Activated T-helper 1 cell treated with anti-CD3 and anti-CD28 coated beads, Interleukin-12 subunit alpha, Interleukin-12 subunit beta, Interleukin-2, Interleukin-4 antibody, amounts not matched to agents 30 ng/mL and 10 ng/mL and 1 ng/mL, durations not matched to agents 14 hours and 24 hours and 36 hours (primary cell): ENCODE measurements around the gene EIF2B2. TPM values are rescaled to one million over a fixed set of nuclear protein-coding genes. Genes with fewer than 3 reads are reported as not detected.

Experiments
- DNase-seq: peaks from one replicate; pipeline ENCODE4 v3.0.0; 2021; ENCODE audit warnings: low spot score
- H3K27ac Mint-ChIP-seq: one replicate; pipeline ENCODE4 v1.8.0; 2021; ENCODE audit warnings: mild to moderate bottlenecking, mixed read lengths
- H3K27me3 Mint-ChIP-seq: one replicate; pipeline ENCODE4 v1.8.0; 2022; ENCODE audit warnings: mild to moderate bottlenecking, moderate library complexity, mixed read lengths; ENCODE audit not compliant: insufficient read depth
- H3K36me3 Mint-ChIP-seq: one replicate; pipeline ENCODE4 v1.8.0; 2021; ENCODE audit warnings: low read depth, mixed read lengths
- H3K4me1 Mint-ChIP-seq: one replicate; pipeline ENCODE4 v1.8.0; 2021; ENCODE audit warnings: low read depth, mixed read lengths
- H3K4me3 Mint-ChIP-seq: one replicate; pipeline ENCODE4 v1.8.0; 2021; ENCODE audit warnings: mild to moderate bottlenecking, moderate library complexity, mixed read lengths
- H3K9me3 Mint-ChIP-seq: one replicate; pipeline ENCODE4 v1.8.0; 2021; ENCODE audit warnings: mixed read lengths
- intact Hi-C: fragments of 100-400 bp; cut with micrococcal nuclease; formaldehyde crosslinking; loops from one replicate; pipeline ENCODE4 v1.15.1; 2024
- total RNA-seq: library from RNA; stranded (reverse); gene quantifications from 2 replicates; pipeline ENCODE4 v1.2.3, GENCODE V29; 2022

EIF2B2 gene
- total RNA-seq: 52.8 and 54.3 TPM in 2 replicates

- peaks cover 45% of the 10 kb centered on the region for H3K36me3 Mint-ChIP-seq
- peaks cover 4% of the 10 kb centered on the region for H3K9me3 Mint-ChIP-seq
- peak within 1 kb of the TSS; percentile 98 for H3K4me3 Mint-ChIP-seq
- DNase-seq: peak; percentile 99
- H3K27ac Mint-ChIP-seq: peak within 1 kb of the TSS; percentile 92
- intact Hi-C loops: loop anchor here (1.0 to 5.0 kb wide), 13 partner anchors 9 to 985 kb away; partner anchors contain the start of genes DLST, IFT43, ISCA2 and MLH3
- peaks cover 10% of the 10 kb centered on the region for H3K27me3 Mint-ChIP-seq
- H3K4me1 Mint-ChIP-seq: peaks cover 54% of the 10 kb centered on the region
Observed at GRCh38 chr14:75002392-75003249, at the start of gene EIF2B2. TSS of gene EIF2B2 (plus strand) at chr14:75002921. CDS start at chr14:75002991, 70 bp downstream.

- Mint-ChIP-seq H3K27ac (no peak overlapping the region), H3K4me1 (no peaks in the 10 kb centered on the region), H3K27me3 (peaks cover 23% of the 10 kb centered on the region), H3K4me3 (no peak overlapping the region), H3K9me3 (no peaks in the 10 kb centered on the region), H3K36me3 (no peaks in the 10 kb centered on the region)
- intact Hi-C loops: no loop called here
- no peak for DNase-seq
Observed at GRCh38 chr14:74953686-74954085, 49.0 kb upstream of the EIF2B2 start.

DNA sequence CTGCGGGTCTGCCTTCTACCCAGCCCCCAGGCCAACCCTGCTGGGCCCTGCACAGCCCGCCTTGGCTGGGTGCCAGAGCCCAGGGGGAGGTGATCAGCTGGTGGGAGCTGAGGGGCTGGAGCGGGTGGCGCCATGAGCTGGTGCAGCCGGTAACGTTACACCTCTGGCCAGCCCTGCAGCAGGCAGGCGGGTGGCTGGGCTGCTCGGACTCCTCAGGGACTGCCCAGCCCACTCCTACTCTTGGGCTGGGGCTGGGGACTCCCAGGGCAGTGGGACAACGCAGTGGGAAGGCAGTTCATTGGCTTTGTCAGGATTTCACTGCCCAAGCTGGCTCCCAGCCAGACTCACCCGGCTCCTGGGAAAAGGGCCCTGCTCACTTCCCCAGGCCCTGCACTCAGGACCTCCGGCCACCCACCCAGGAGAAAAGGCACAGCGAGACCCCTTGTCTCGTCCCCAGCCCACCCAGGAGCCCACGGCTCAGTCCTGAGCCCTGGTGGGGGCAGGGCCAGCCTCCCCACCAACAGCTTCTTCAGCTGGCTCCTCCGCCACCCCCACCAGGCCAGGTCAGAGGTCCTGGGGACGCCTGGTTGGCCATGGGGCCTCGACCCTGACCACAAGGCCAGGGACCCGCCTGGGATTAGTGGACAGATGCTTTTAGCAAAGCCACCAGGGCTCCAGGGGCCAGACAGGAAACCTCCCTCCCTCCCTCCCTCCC is 48.3 kb upstream of the EIF2B2 start:
- no peaks in the 10 kb centered on the region for H3K9me3 Mint-ChIP-seq
- no peak overlapping the region for H3K27ac Mint-ChIP-seq
- H3K4me3 Mint-ChIP-seq: no peak overlapping the region
- H3K4me1 Mint-ChIP-seq: no peaks in the 10 kb centered on the region
- peaks cover 23% of the 10 kb centered on the region for H3K27me3 Mint-ChIP-seq
- intact Hi-C loops: no loop called here
- H3K36me3 Mint-ChIP-seq: no peaks in the 10 kb centered on the region
- DNase-seq: no peak

GRCh38 chr14:74954947-74955228 is 47.8 kb upstream of the EIF2B2 start:
- Mint-ChIP-seq H3K27ac (no peak overlapping the region), H3K4me3 (peak overlapping the region; percentile 33), H3K4me1 (no peaks in the 10 kb centered on the region), H3K9me3 (no peaks in the 10 kb centered on the region), H3K27me3 (peaks cover 23% of the 10 kb centered on the region), H3K36me3 (no peaks in the 10 kb centered on the region)
- DNase-seq: no peak
- intact Hi-C loops: no loop called here

DNA sequence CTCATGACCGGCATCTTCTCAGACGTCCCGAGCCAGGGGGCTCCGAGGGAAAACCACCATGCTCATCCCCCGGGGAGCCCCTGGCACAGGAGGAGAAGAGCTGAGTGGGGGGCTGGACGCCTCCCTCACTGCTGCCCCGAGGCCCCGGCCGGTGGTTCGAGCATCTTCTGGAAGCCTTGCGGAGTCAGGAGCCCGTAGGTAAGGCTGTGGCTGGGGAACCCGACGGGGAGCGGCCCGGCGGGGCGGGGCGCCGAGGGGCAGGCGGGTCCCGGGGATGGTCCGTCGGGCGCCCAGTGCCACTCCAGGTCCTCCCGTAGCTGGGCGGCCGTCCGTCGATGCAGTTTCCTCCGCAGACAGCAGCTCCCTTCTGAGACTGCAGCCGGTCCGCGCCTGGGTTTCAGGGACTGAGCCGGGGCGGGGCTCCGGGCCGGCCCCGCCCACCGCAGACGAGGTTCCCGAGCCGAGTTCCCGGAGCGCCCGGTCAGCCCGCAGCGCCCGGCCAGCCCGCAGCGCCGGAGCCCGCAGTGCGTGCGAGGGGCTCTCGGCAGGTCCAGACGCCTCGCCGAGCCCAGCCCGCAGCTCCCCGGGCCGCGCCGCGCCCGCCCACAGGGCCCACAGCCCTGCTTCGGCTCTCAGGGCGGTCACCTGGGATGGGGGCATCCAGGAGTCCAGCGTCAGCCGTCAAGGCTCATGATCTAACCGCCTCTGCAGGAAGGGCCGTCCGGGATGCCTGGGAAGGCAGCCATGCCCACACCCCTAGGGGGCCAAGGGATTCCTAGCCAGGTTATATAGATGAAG is 47.3 kb upstream of the EIF2B2 start, which contains the start of gene PGF:
Gene PGF (minus strand): TSS at position 369 of the 798 bp plus-strand sequence. CDS start 355 bp downstream, at position 14.
- Mint-ChIP-seq H3K9me3 (no peaks in the 10 kb centered on the region), H3K4me3 (peak within 1 kb of the TSS; percentile 57)
- intact Hi-C loops: no loop called here

DNA sequence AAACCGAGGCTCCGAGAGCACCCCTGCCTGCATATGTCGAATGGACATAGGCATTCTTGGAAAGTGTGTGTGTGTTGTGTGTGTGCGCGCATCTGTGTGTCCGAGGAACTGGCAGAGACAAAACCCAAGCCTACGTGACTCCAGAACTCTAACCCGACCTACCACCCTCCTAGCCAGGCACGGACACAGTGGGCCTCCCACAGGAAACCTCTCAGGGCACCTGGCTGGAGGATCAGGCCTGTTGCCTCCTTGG is 46.8 kb upstream of the EIF2B2 start:
- Mint-ChIP-seq H3K36me3 (no peaks in the 10 kb centered on the region), H3K4me3 (peak overlapping the region; percentile 57)
- no peak for DNase-seq

More for the DNA sequence above, 47.3 kb upstream of the EIF2B2 start, which contains the start of gene PGF:
- DNase-seq: peak; percentile 10
- Mint-ChIP-seq H3K36me3 (no peaks in the 10 kb centered on the region), H3K27me3 (peaks cover 24% of the 10 kb centered on the region), H3K27ac (no peak within 1 kb of the TSS), H3K4me1 (no peaks in the 10 kb centered on the region)

GRCh38 chr14:74956280-74957072 is 46.2 kb upstream of the EIF2B2 start:
- H3K4me3 Mint-ChIP-seq: peak overlapping the region; percentile 57
- no peaks in the 10 kb centered on the region for H3K36me3 Mint-ChIP-seq
- H3K4me1 Mint-ChIP-seq: no peaks in the 10 kb centered on the region
- no peak for DNase-seq
- intact Hi-C loops: no loop called here
- H3K9me3 Mint-ChIP-seq: no peaks in the 10 kb centered on the region
- H3K27ac Mint-ChIP-seq: no peak overlapping the region
- H3K27me3 Mint-ChIP-seq: peaks cover 22% of the 10 kb centered on the region

More for the DNA sequence above, 46.8 kb upstream of the EIF2B2 start:
- Mint-ChIP-seq H3K9me3 (no peaks in the 10 kb centered on the region), H3K27ac (no peak overlapping the region), H3K4me1 (no peaks in the 10 kb centered on the region), H3K27me3 (peaks cover 25% of the 10 kb centered on the region)
- intact Hi-C loops: no loop called here

DNA sequence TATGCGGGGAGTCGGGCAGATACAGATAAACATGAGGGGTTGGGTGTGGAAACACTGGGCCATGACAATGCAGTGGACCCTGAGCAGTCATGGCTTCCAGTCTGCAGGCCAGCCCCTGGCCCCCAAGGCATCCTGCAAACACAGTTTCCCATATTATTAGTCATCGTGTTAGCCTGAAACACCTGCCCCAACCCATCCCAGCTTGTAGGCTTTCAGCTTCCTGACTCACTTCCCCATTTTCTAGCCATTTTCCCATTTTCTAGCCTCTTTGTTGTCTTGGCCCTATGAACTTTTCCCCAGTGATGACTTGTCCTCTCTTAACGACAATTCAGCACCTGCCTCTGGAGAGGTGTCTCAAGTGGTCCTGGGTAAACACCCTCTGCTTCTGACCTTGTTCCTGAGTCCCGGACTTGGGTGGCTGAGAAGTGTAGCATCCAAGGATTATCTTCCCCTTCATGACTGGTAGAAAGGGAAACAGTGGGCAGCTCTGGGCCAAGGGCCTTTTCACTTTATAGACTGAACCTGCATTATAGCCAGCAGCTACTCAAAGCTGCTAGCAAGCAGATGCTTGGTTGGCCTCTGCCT is 43.0 kb upstream of the EIF2B2 start:
- H3K36me3 Mint-ChIP-seq: no peaks in the 10 kb centered on the region
- no peaks in the 10 kb centered on the region for H3K9me3 Mint-ChIP-seq
- H3K27ac Mint-ChIP-seq: no peak overlapping the region

GRCh38 chr14:74960736-74961135 is 42.0 kb upstream of the EIF2B2 start:
- H3K27me3 Mint-ChIP-seq: peaks cover 35% of the 10 kb centered on the region
- H3K9me3 Mint-ChIP-seq: no peaks in the 10 kb centered on the region
- H3K27ac Mint-ChIP-seq: no peak overlapping the region
- no peak overlapping the region for H3K4me3 Mint-ChIP-seq
- H3K36me3 Mint-ChIP-seq: no peaks in the 10 kb centered on the region
- intact Hi-C loops: no loop called here
- no peak for DNase-seq
- no peaks in the 10 kb centered on the region for H3K4me1 Mint-ChIP-seq

More for the DNA sequence above, 43.0 kb upstream of the EIF2B2 start:
- Mint-ChIP-seq H3K4me3 (no peak overlapping the region), H3K27me3 (peaks cover 35% of the 10 kb centered on the region), H3K4me1 (no peaks in the 10 kb centered on the region)
- intact Hi-C loops: no loop called here
- no peak for DNase-seq

DNA sequence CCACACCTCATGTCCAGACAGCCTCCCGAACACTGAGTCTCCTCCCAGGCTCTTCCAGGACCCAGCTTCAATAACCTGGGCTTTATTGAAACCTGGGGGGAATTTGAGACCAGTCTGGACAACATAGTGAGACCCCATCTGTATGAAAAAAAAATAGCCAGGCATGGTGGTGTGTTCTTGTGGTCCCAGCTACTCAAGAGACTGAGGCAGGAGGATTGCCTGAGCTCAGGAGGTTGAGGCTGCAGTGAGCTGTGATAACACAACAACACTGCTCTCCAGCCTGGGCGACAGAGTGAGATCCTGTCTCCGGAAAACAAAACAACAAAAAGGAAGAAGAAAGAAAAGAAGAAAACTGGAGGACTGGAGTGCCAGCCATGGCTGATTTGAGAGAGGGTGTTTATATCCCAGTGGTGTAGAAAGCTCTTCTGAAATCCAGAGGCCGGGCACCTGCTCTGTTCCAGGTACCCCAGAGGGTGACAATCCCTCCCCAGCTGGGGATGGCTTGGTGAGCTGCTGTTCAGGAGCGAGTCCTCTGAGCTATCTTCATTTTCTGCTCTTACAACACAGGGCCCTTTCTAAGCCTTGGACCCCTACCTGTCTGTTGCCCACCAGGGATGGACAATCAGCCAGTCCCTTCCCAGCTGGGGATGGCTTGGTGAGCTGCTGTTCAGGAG is 41.3 kb upstream of the EIF2B2 start:
- DNase-seq: no peak
- H3K27ac Mint-ChIP-seq: no peak overlapping the region
- peaks cover 33% of the 10 kb centered on the region for H3K27me3 Mint-ChIP-seq
- H3K4me3 Mint-ChIP-seq: no peak overlapping the region
- no peaks in the 10 kb centered on the region for H3K9me3 Mint-ChIP-seq
- no peaks in the 10 kb centered on the region for H3K36me3 Mint-ChIP-seq
- no peaks in the 10 kb centered on the region for H3K4me1 Mint-ChIP-seq
- intact Hi-C loops: no loop called here

GRCh38 chr14:74962046-74962445 is 40.7 kb upstream of the EIF2B2 start:
- Mint-ChIP-seq H3K27me3 (peaks cover 31% of the 10 kb centered on the region), H3K4me3 (no peak overlapping the region), H3K9me3 (no peaks in the 10 kb centered on the region), H3K4me1 (no peaks in the 10 kb centered on the region), H3K27ac (no peak overlapping the region), H3K36me3 (no peaks in the 10 kb centered on the region)
- intact Hi-C loops: no loop called here
- no peak for DNase-seq
